ENCODE measurements around the gene CEP76.
"Not testable (repeated sequence)": the region's sequence is repeated elsewhere in the genome, so short reads cannot be mapped to it uniquely, and the experiment has no call there.

The CEP76 gene

GRCh38 chr18:12643756-12644155, 58.8 kb downstream of the CEP76 start:
- H3K36me3 ChIP-seq (ENCODE audit: insufficient read depth, low read length); H3K9me3 ChIP-seq (ENCODE audit: control insufficient read depth, insufficient read depth, low read length); H3K9ac ChIP-seq (ENCODE audit: low read depth, low read length): not testable (repeated sequence)
- H3K4me1 ChIP-seq (ENCODE audit: insufficient read depth, low read length) = peaks cover 23% of the 10 kb centered on the region

- Histone ChIP-seq H3K9me3 (ENCODE audit: control insufficient read depth, insufficient read depth, low read length) (no peaks in the 10 kb centered on the region), H3K4me1 (ENCODE audit: insufficient read depth, low read length) (peaks cover 10% of the 10 kb centered on the region), H3K36me3 (ENCODE audit: insufficient read depth, low read length) (no peaks in the 10 kb centered on the region), H3K9ac (ENCODE audit: low read depth, low read length) (no peak overlapping the region)
Observed at GRCh38 chr18:12640881-12641200, 61.7 kb downstream of the CEP76 start.

- no peak overlapping the region for H3K9ac ChIP-seq (ENCODE audit: low read depth, low read length)
- peaks cover 7% of the 10 kb centered on the region; the same call in 1 of the 2 replicates for H3K4me1 ChIP-seq (ENCODE audit: insufficient read depth, low read length)
- H3K36me3 ChIP-seq (ENCODE audit: insufficient read depth, low read length) = no peaks in the 10 kb centered on the region
- H3K9me3 ChIP-seq (ENCODE audit: control insufficient read depth, insufficient read depth, low read length) = no peaks in the 10 kb centered on the region
Observed at GRCh38 chr18:12639990-12640880, 62.3 kb downstream of the CEP76 start.

- no peaks in the 10 kb centered on the region for H3K9me3 ChIP-seq (ENCODE audit: control insufficient read depth, insufficient read depth, low read length)
- no peaks in the 10 kb centered on the region for H3K36me3 ChIP-seq (ENCODE audit: insufficient read depth, low read length)
- H3K9ac ChIP-seq (ENCODE audit: low read depth, low read length) = no peak overlapping the region
- peaks cover 7% of the 10 kb centered on the region; the same call in 1 of the 2 replicates for H3K4me1 ChIP-seq (ENCODE audit: insufficient read depth, low read length)
Observed at GRCh38 chr18:12638644-12639124, 63.8 kb downstream of the CEP76 start.

GRCh38 chr18:12637901-12638643, 64.5 kb downstream of the CEP76 start:
- peaks cover 7% of the 10 kb centered on the region; the same call in 1 of the 2 replicates for H3K4me1 ChIP-seq (ENCODE audit: insufficient read depth, low read length)
- H3K9me3 ChIP-seq (ENCODE audit: control insufficient read depth, insufficient read depth, low read length) = no peaks in the 10 kb centered on the region
- H3K9ac ChIP-seq (ENCODE audit: low read depth, low read length) = no peak overlapping the region
- H3K36me3 ChIP-seq (ENCODE audit: insufficient read depth, low read length) = no peaks in the 10 kb centered on the region

- no peaks in the 10 kb centered on the region for H3K9me3 ChIP-seq (ENCODE audit: control insufficient read depth, insufficient read depth, low read length)
- no peaks in the 10 kb centered on the region for H3K36me3 ChIP-seq (ENCODE audit: insufficient read depth, low read length)
- H3K9ac ChIP-seq (ENCODE audit: low read depth, low read length) = no peak overlapping the region
- peaks cover 7% of the 10 kb centered on the region; the same call in 1 of the 2 replicates for H3K4me1 ChIP-seq (ENCODE audit: insufficient read depth, low read length)
Observed at GRCh38 chr18:12637393-12637792, 65.1 kb downstream of the CEP76 start.

- H3K36me3 ChIP-seq (ENCODE audit: insufficient read depth, low read length) = no peaks in the 10 kb centered on the region
- no peaks in the 10 kb centered on the region for H3K4me1 ChIP-seq (ENCODE audit: insufficient read depth, low read length)
- H3K9me3 ChIP-seq (ENCODE audit: control insufficient read depth, insufficient read depth, low read length) = no peaks in the 10 kb centered on the region
- no peak overlapping the region for H3K9ac ChIP-seq (ENCODE audit: low read depth, low read length)
Observed at GRCh38 chr18:12631831-12632477, 70.6 kb downstream of the CEP76 start.

GRCh38 chr18:12630136-12630535, 72.4 kb downstream of the CEP76 start:
- no peaks in the 10 kb centered on the region for H3K9me3 ChIP-seq (ENCODE audit: control insufficient read depth, insufficient read depth, low read length)
- no peak overlapping the region for H3K9ac ChIP-seq (ENCODE audit: low read depth, low read length)
- no peaks in the 10 kb centered on the region for H3K36me3 ChIP-seq (ENCODE audit: insufficient read depth, low read length)
- H3K4me1 ChIP-seq (ENCODE audit: insufficient read depth, low read length) = no peaks in the 10 kb centered on the region

- Histone ChIP-seq H3K9ac (ENCODE audit: low read depth, low read length) (no peak overlapping the region), H3K9me3 (ENCODE audit: control insufficient read depth, insufficient read depth, low read length) (no peaks in the 10 kb centered on the region), H3K36me3 (ENCODE audit: insufficient read depth, low read length) (no peaks in the 10 kb centered on the region), H3K4me1 (ENCODE audit: insufficient read depth, low read length) (no peaks in the 10 kb centered on the region)
Observed at GRCh38 chr18:12628706-12629702, 73.5 kb downstream of the CEP76 start.

GRCh38 chr18:12627199-12627598, 75.3 kb downstream of the CEP76 start:
- H3K36me3 ChIP-seq (ENCODE audit: insufficient read depth, low read length); H3K4me1 ChIP-seq (ENCODE audit: insufficient read depth, low read length); H3K9ac ChIP-seq (ENCODE audit: low read depth, low read length); H3K9me3 ChIP-seq (ENCODE audit: control insufficient read depth, insufficient read depth, low read length): not testable (repeated sequence)

GRCh38 chr18:12625241-12625640, 77.3 kb downstream of the CEP76 start:
- Histone ChIP-seq H3K4me1 (ENCODE audit: insufficient read depth, low read length) (no peaks in the 10 kb centered on the region), H3K36me3 (ENCODE audit: insufficient read depth, low read length) (no peaks in the 10 kb centered on the region), H3K9ac (ENCODE audit: low read depth, low read length) (no peak overlapping the region), H3K9me3 (ENCODE audit: control insufficient read depth, insufficient read depth, low read length) (no peaks in the 10 kb centered on the region)

Data from ES-I3 (cell line).